Measurements from ENCODE around the gene FHIP2A. TPM values are rescaled to one million over a fixed set of nuclear protein-coding genes. Genes with fewer than 3 reads are reported as not detected.

FHIP2A gene
- total RNA-seq, 2 donors from 2014 or later = 18.3 to 19.5 TPM

GRCh38 chr10:114868870-114869519 lies 47.4 kb downstream of the FHIP2A start:
- H3K27me3 ChIP-seq = no peaks in the 10 kb centered on the region
- H3K36me3 ChIP-seq = no peaks in the 10 kb centered on the region
- no peaks in the 10 kb centered on the region for H3K4me1 ChIP-seq
- no peak overlapping the region for H3K27ac ChIP-seq
- no peak overlapping the region for H3K4me3 ChIP-seq
- DNase-seq (ENCODE audit: low spot score) = no peak
- H3K9me3 ChIP-seq = no peaks in the 10 kb centered on the region
- TF ChIP-seq CTCF (IDR thresholded peaks at IDR 0.05) = no peak

- no peaks in the 10 kb centered on the region for H3K4me1 ChIP-seq
- no peak overlapping the region for H3K4me3 ChIP-seq
- no peak for DNase-seq (ENCODE audit: low spot score)
- H3K27ac ChIP-seq = no peak overlapping the region
- no peaks in the 10 kb centered on the region for H3K36me3 ChIP-seq
- H3K9me3 ChIP-seq = no peaks in the 10 kb centered on the region
- TF ChIP-seq CTCF (IDR thresholded peaks at IDR 0.05) = no peak
- no peaks in the 10 kb centered on the region for H3K27me3 ChIP-seq
Observed at GRCh38 chr10:114869520-114869892, 47.9 kb downstream of the FHIP2A start.

- no peak overlapping the region for H3K27ac ChIP-seq
- H3K4me3 ChIP-seq = no peak overlapping the region
- TF ChIP-seq CTCF (IDR thresholded peaks at IDR 0.05) = no peak
- no peak for DNase-seq (ENCODE audit: low spot score)
- H3K27me3 ChIP-seq = no peaks in the 10 kb centered on the region
- H3K4me1 ChIP-seq = no peaks in the 10 kb centered on the region
- no peaks in the 10 kb centered on the region for H3K9me3 ChIP-seq
- no peaks in the 10 kb centered on the region for H3K36me3 ChIP-seq
Observed at GRCh38 chr10:114870486-114870885, 48.9 kb downstream of the FHIP2A start.

- no peak overlapping the region for H3K4me3 ChIP-seq
- H3K4me1 ChIP-seq = peaks cover 0 to 1% of the 10 kb centered on the region in 2 donors
- H3K27ac ChIP-seq = no peak overlapping the region
- DNase-seq (ENCODE audit: low spot score) = no peak
- H3K36me3 ChIP-seq = no peaks in the 10 kb centered on the region
- H3K27me3 ChIP-seq = no peaks in the 10 kb centered on the region
- TF ChIP-seq CTCF (IDR thresholded peaks at IDR 0.05) = no peak
- H3K9me3 ChIP-seq = no peaks in the 10 kb centered on the region
Observed at GRCh38 chr10:114871379-114871778, 49.8 kb downstream of the FHIP2A start.

Other genes starting within 250 kb of the FHIP2A start
- 100 to 1,000 TPM; 359 to 404 TPM for gene ABLIM1, start 163.5 kb upstream of the FHIP2A start, total RNA-seq
- gene TRUB1, start 116.4 kb downstream of the FHIP2A start, total RNA-seq = 10 to 100 TPM; 15.3 to 22.9 TPM